Smooth muscle cell of trachea (primary cell): Measurements from ENCODE around the gene SLC12A6. TPM values are rescaled to one million over a fixed set of nuclear protein-coding genes. Genes with fewer than 3 reads are reported as not detected.

Source experiments
- total RNA-seq: library from RNA; depleted of rRNA; stranded (reverse); fragments of >200 nt; gene quantifications from 2 replicates; pipeline ENCODE4 v1.2.1, GENCODE V29; 2014

The SLC12A6 gene
- total RNA-seq: 25.3 and 28.4 TPM in 2 replicates

DNA sequence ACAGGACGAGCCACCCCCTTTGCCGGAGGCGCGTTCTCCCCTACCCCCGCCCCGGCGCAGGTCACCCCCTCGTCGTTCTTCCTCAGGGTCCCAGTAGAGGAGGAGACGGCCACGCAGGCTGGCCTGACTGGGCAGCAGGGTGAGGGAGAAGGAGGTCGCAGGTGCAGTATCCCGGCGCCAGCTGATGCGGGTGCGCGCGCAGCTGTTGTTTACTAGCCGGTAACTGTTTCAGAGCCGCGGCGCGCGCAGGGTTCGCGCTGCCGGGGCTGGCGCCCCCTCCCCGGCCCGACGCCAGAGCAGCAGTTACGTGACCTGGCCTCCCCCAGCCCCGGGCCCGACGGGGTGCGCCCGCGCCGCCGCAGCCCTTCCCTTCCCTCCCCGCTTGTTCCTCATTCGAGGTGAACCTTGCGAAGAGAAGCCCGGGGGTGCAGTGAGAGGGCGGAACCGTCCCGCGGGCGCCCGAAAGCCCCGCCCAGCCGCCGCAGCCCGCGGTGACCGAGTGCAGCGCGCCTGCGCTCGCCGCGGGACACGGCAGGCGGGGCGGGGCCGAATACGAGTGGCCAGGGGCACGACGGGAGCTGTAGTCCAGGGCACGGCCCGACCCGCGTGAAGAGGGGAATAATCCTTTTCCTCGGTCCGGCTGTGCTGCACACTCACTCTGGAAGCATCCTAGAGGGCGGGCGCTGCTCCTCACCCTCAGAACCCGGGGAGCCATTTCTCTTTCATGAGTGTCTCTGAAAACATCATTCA lies at the start of gene SLC12A6:
SLC12A6 (minus strand) TSS at position 225 of the 750 bp plus-strand sequence. CDS start 1,101 bp downstream, outside the sequence.

DNA sequence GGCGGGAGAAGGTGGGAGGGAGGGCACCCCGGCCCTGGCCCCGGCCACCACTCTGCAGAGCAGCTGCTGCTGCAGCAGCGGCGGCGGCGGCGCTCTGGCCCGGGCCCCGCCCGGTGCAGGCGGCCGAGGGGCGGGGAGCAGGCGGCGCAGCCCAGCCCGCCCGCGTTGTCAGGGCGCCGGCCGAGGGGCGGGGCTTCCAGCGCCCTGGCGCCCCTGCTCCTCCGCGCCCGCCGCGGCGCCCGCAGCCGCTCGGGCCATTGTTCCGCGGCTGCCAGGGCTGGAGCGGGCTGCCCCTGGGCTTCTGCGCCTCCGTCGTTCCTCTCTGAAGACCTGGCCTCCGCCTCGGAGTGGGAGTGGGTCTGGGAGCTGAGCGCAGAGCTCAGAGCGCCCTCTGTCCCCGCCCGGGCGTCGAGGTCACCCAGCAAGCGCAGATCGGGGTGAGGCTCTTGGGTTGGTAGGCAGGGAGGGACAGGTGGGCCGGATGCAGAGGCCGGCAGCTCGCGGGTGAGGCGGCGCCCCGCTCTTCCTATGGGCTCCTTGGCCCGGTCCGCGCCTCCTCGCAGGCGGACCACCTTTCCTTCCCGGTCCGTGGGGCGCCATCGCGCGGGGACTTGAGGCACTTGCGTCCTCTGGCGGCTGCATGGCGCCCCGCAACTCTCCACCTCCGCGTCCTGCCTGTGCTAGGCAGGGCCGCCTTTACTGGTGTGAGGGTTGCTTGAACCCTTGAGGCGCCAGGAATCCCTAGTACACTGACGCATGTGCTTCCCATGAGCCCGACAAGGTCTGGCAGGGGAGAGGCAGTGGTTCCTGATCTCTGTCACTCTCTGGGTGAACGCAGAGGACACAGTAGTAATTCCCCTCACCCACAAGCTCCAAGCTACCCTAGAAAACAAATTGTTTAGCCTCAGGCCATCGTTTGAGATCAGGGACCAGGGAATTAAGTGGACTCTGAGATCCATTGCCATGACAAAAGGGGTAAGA lies 29.8 kb upstream of the SLC12A6 start, which contains the start of gene LPCAT4:
LPCAT4 (minus strand) TSS at position 96 of the 981 bp plus-strand sequence. CDS start 96 bp downstream, outside the sequence.

DNA sequence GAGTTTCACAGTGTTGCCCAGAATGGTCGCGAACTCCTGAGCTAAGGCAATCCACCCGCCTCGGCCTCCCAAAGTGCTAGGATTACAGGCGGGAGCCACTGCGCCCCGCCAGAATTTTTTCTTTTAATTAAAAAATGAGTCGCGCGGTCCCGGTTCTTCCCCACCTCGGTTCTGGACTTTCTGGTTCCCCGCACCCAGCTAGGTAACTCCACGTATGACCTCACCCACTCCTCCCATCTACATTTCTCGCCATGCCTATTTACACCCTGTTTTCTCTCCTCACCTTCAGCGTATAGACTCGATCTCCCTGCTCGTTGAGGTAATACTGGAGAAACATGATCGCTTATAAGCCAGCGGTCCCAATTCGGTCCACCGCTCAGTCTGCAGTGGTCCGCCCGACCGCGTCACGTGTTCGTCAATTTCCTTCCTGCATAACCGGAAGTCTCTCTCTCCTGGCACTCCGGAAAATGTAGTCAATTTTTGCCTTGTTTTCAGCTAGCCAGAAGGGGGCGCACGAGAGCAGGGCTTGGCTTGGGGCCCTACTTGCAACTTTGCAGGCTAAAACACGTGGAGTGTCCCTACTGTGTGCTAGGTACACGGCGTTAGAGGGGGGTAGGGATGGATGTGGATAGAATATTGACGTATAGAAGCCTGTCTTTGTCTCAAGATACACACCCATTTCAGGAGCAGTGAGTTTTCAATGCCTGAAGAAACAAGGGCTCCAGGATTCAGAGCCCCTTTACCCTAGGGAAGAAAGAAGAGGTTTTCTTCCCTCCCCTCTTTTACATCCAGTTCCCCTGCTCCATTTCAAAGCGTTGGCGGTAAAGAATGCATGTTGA lies 5.4 kb upstream of the SLC12A6 start, which contains the start of the genes NOP10 and NUTM1:
NOP10 (minus strand) TSS at position 400 of the 839 bp plus-strand sequence; CDS start at position 337, 63 bp downstream.
NUTM1 (plus strand) TSS at position 579 of the 839 bp plus-strand sequence. CDS start 382 bp downstream, outside the sequence.

DNA sequence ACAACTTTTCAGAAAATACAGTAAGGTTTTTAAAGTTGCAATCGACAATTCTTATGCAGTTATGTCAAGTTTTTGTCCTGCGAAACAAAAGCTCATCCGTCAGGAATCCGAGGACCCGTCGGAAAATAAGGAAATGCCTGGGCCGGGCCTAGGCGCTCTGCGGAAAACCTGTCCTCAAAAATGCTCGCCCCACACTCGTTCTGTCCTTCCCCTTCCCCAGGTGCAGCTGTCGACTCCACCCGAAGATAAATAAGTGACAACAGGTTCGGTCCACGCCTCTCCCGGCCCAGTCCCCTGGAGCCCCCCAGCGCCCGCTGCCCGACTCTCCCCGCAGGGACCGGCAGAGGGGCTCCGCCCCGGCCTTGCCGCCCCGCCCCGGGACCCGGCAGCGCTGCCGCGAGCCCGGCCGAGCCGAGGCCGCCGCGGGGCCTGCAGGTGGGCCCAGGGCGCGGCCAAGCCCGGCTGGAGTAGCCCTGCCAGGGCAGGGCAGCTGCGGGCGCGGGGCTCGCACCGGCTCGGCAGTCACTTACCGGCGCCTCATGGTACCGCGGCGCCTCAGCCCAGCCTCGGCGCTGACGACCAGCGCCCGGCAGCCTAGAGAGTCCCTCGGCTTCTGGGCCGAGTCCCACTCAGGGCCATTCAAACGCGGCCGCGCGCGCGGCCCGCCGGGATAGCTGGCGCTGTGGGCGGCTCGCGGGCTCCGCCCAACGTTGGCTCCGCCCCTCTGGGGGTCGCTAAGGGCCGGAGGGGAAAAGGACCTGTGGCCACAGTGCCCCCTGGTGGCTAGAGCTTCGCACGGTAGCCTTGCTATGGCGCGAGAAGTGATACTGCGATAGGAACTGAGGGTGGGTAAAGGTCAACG lies 127.9 kb downstream of the SLC12A6 start, which contains the start of gene KATNBL1:
KATNBL1 (minus strand) TSS at position 676 of the 862 bp plus-strand sequence. CDS start 46,420 bp downstream, outside the sequence.

Other genes starting within 250 kb of the SLC12A6 start
- gene EMC7, start 235.9 kb downstream of the SLC12A6 start, total RNA-seq: 30.3 and 42.9 TPM in 2 replicates
- 2.2 and 2.3 TPM in 2 replicates for gene PGBD4, start 235.7 kb downstream of the SLC12A6 start, total RNA-seq
- 24.6 and 46.4 TPM in 2 replicates for gene KATNBL1, start 127.7 kb downstream of the SLC12A6 start, total RNA-seq
- gene EMC4, start 112.8 kb downstream of the SLC12A6 start, total RNA-seq: 168 and 246 TPM in 2 replicates
- 143 and 257 TPM in 2 replicates for gene NOP10, start 5.4 kb upstream of the SLC12A6 start, total RNA-seq
- gene NUTM1, start 5.5 kb upstream of the SLC12A6 start, total RNA-seq: under 0.01 TPM in 1 of 2 replicates, not detected in the other
- gene LPCAT4, start 29.4 kb upstream of the SLC12A6 start, total RNA-seq: 10.6 and 12.8 TPM in 2 replicates
- gene GOLGA8A, start 100.0 kb upstream of the SLC12A6 start, total RNA-seq: 6.6 and 12.7 TPM in 2 replicates
- gene GOLGA8B, start 245.9 kb upstream of the SLC12A6 start, total RNA-seq: 12.6 and 15.9 TPM in 2 replicates